ENCODE measurements around the gene KCNJ13. TPM values are rescaled to one million over a fixed set of nuclear protein-coding genes. Genes with fewer than 3 reads are reported as not detected.

The KCNJ13 gene
- total RNA-seq, 1 donor from 2014 or later, result not detected

DNA sequence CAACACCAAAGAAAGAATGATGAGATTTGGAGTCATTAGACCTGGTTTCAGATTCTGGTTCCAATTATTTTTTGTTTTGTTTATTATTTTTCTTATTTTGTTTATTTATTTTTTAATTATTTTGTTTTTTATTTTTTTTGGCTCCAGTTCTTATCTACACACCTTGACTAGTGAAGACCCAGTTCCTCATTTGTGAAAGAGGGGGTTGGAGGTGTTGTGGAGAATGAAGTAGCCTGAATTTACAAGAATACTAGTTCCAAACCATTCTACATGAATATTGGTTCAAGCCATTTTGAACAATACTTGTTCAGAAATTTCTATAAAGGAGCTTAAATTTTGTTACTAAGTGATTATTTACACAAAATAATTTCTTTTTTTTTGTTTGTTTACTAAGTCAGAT is 6.9 kb upstream of the KCNJ13 start:
- Mint-ChIP-seq H3K27ac (ENCODE audit: unreplicated experiment) (no peak overlapping the region), H3K4me3 (ENCODE audit: unreplicated experiment) (no peak overlapping the region), H3K4me1 (ENCODE audit: low read depth) (peaks cover 24% of the 10 kb centered on the region), H3K27me3 (ENCODE audit: low read depth) (no peaks in the 10 kb centered on the region), H3K36me3 (ENCODE audit: low read depth) (peaks cover 12% of the 10 kb centered on the region), H3K9me3 (ENCODE audit: low read depth) (no peaks in the 10 kb centered on the region)
- TF ChIP-seq, protein P1, sequence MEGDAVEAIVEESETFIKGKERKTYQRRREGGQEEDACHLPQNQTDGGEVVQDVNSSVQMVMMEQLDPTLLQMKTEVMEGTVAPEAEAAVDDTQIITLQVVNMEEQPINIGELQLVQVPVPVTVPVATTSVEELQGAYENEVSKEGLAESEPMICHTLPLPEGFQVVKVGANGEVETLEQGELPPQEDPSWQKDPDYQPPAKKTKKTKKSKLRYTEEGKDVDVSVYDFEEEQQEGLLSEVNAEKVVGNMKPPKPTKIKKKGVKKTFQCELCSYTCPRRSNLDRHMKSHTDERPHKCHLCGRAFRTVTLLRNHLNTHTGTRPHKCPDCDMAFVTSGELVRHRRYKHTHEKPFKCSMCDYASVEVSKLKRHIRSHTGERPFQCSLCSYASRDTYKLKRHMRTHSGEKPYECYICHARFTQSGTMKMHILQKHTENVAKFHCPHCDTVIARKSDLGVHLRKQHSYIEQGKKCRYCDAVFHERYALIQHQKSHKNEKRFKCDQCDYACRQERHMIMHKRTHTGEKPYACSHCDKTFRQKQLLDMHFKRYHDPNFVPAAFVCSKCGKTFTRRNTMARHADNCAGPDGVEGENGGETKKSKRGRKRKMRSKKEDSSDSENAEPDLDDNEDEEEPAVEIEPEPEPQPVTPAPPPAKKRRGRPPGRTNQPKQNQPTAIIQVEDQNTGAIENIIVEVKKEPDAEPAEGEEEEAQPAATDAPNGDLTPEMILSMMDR (IDR thresholded peaks at IDR 0.05), result no peak
- no peak for DNase-seq (ENCODE audit: low spot score)

DNA sequence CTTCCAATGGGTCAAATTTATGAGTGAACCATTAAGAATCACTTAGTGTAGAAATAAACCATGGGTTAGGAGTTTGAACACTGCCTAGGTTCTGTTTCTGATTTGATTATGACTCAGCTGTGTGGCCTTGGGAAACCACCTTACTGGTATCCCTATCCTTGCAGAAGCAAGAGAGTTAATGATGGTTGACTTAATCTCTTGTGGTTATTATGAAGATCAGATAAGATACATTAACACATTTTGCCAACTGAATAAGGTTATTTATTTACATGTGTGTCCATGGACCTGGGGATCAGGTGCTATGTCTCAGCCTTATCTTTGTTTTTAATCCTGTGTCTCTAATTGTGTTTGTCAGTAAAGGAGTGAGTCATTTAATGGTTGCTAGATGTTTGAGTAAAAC is 5.4 kb upstream of the KCNJ13 start:
- H3K27ac Mint-ChIP-seq (ENCODE audit: unreplicated experiment), result no peak overlapping the region
- DNase-seq (ENCODE audit: low spot score), result no peak

DNA sequence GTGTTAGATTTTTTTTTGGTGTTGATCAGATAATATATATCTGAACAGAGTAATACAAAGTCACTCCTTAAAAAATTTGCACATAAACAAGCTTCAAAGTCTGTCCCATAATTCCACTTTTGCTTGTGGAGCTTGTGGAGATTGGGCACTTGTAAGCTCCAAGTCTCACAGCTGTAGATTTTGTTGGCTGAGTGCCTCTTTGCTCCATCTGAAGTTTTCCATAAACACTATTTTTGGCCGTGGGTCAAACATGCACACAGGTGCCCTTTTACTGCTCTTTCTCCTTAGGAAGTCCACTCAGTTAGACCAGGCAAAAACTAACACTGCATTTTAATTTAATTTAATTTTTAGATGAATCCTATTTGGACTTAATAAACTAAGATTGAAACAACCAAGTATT is 3.6 kb upstream of the KCNJ13 start:
- Mint-ChIP-seq H3K9me3 (ENCODE audit: low read depth) (no peaks in the 10 kb centered on the region), H3K27ac (ENCODE audit: unreplicated experiment) (no peak overlapping the region), H3K4me1 (ENCODE audit: low read depth) (peaks cover 31% of the 10 kb centered on the region), H3K4me3 (ENCODE audit: unreplicated experiment) (no peak overlapping the region), H3K27me3 (ENCODE audit: low read depth) (no peaks in the 10 kb centered on the region), H3K36me3 (ENCODE audit: low read depth) (peaks cover 8% of the 10 kb centered on the region)
- TF ChIP-seq, protein P1 (IDR thresholded peaks at IDR 0.05), result no peak
- DNase-seq (ENCODE audit: low spot score), result no peak

More for the DNA sequence above, 5.4 kb upstream of the KCNJ13 start:
- H3K4me3 Mint-ChIP-seq (ENCODE audit: unreplicated experiment), result no peak overlapping the region
- peaks cover 8% of the 10 kb centered on the region for H3K36me3 Mint-ChIP-seq (ENCODE audit: low read depth)
- H3K27me3 Mint-ChIP-seq (ENCODE audit: low read depth), result no peaks in the 10 kb centered on the region
- H3K9me3 Mint-ChIP-seq (ENCODE audit: low read depth), result no peaks in the 10 kb centered on the region
- TF ChIP-seq, protein P1 (IDR thresholded peaks at IDR 0.05), result no peak
- peaks cover 24% of the 10 kb centered on the region for H3K4me1 Mint-ChIP-seq (ENCODE audit: low read depth)

DNA sequence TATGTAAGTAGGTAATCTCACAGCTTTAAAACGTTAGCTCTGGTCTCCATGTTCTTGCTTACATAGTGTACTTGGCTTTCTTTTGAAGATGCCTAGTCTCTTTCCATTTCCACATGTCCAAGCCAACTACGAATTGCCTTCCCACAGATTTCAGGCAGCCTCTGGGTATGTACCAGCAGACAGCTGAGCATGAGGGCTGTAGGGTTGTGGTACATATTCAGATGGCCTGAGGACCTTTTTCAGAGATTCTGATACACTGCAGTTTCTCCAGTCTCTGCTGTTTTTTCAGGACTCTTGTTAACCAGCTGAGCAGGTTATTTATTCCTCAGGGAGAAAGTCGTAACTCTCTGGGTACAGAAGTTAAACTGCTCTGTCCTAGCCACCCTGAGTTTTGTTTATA is 3.1 kb upstream of the KCNJ13 start:
- Mint-ChIP-seq H3K27ac (ENCODE audit: unreplicated experiment) (peak overlapping the region; percentile 14), H3K4me3 (ENCODE audit: unreplicated experiment) (no peak overlapping the region), H3K27me3 (ENCODE audit: low read depth) (no peaks in the 10 kb centered on the region), H3K4me1 (ENCODE audit: low read depth) (peaks cover 31% of the 10 kb centered on the region), H3K36me3 (ENCODE audit: low read depth) (peaks cover 4% of the 10 kb centered on the region), H3K9me3 (ENCODE audit: low read depth) (no peaks in the 10 kb centered on the region)
- DNase-seq (ENCODE audit: low spot score), result no peak
- TF ChIP-seq, protein P1 (IDR thresholded peaks at IDR 0.05), result no peak

DNA sequence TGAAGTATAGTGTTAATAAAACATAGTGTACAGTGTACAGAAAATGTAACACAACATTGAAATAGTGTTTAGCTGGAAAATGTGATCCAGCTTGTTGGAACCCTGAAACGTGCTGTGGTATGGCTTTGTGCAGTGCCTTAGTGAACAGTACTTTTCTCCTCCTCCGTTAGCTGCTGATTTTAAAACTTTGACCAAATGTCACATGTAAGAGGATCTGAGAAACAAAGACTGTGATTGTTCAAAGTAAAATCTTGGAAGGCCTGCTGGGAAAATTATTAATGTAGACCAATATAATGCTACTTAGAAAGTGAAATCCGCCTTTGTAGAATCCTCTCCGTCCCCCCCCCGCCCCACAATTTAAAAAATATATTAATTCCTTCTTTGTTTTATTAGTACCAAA is 911 bp upstream of the KCNJ13 start:
- H3K9me3 Mint-ChIP-seq (ENCODE audit: low read depth), result no peaks in the 10 kb centered on the region
- DNase-seq (ENCODE audit: low spot score), result no peak
- peaks cover 25% of the 10 kb centered on the region for H3K4me1 Mint-ChIP-seq (ENCODE audit: low read depth)
- no peak overlapping the region for H3K4me3 Mint-ChIP-seq (ENCODE audit: unreplicated experiment)
- H3K36me3 Mint-ChIP-seq (ENCODE audit: low read depth), result peaks cover 4% of the 10 kb centered on the region
- H3K27ac Mint-ChIP-seq (ENCODE audit: unreplicated experiment), result no peak overlapping the region
- TF ChIP-seq, protein P1 (IDR thresholded peaks at IDR 0.05), result no peak
- H3K27me3 Mint-ChIP-seq (ENCODE audit: low read depth), result no peaks in the 10 kb centered on the region

All from chondrocyte (in vitro differentiated cells).